ENCODE data around the gene RCBTB1.
A peak's percentile ranks its signal among the peaks of the same experiment; 100 is the strongest.

The RCBTB1 gene

DNA sequence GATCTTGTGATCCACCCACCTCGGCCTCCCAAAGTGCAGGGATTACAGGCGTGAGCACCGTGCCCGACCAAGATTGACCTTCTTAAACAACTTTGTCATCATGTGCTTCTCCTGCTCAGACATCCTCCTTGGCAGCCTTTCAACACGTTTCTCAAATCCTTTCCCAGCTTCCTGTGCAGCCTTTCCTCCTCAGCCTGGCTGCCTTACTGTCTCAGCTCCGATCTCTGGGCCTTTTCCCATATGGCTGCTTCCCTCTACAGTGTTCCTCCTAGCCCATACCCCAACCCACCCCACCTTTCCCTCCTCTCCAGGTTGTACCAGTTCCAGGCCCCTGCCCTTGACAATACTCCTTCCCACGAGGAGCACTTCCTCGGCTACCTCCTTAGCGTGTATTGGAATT lies 82.4 kb downstream of the RCBTB1 start:
- no peak for DNase-seq

DNA sequence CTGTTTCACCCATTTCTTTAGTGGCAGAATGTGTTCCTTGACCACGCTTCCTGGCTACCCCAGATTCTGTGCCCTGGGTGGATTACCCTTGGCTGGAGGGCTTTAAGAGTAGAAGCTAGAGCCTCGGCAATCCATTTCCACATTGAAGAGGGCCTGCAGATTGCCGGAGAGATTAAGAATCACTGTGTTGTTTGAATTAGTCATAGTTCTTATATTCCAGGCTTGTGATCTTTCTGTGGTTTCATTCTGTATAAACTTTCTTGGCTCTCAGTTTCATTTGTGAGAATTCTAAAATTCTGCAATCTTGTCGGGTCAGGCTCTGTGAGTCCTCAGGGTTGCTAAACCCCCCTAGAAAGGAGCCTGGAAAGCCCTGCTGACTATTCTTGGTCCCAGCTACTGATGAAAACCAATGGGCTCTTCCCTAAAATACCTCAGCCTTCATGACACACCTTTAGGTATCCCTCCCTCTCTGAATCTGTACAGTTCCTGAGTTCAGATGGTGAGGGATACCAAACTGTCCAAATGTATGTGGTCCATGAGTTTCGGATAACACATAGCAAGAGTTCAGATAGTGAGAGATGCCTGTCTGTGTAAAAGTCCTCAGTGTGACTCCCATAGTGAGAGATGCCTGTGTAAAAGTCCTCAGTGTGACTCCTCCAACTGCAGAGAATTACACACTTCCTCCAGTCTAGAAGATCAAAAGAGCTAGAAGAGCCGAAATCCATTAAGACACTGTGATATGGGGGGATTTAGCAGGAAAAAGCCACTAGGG lies 85.3 kb downstream of the RCBTB1 start:
- DNase-seq: peak; percentile 21

DNA sequence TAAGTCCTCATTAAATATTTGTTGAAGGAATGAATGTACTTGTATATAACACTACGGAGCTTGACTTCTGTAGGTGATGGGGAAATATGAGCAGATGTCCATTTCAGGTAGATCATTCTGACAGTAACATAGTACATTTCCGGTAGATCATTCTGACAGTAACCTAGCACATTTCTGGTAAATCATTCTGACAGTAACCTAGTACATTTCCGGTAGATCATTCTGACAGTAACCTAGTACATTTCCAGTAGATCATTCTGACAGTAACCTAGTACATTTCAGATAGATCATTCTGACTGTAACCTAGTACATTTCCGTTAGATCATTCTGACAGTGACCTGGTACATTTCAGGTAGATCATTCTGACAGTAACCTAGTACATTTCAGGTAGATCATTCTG lies 87.2 kb downstream of the RCBTB1 start:
- no peak for DNase-seq

- DNase-seq: peak; percentile 16
These were observed 88.1 kb downstream of the RCBTB1 start for GRCh38 chr13:49497272-49497671.

DNA sequence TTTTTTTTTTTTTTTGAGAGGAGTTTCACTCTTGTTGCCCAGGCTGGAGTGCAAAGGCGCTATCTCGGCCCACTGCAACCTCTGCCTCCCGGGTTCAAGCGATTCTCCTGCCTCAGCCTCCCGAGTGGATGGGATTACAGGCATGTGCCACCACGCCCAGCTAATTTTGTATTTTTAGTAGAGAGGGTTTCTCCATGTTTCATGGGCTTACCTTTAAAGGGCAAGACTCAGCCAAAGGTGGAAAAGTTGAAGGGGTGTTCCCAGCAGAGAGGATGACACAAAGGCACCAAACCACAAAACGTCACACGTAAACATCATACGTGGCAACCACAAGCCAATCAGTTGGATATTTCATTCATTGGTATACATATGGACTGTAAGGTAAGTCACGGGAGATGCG lies 88.5 kb downstream of the RCBTB1 start:
- peak; percentile 72 for DNase-seq

GRCh38 chr13:49495783-49496762 lies 89.3 kb downstream of the RCBTB1 start, which contains the start of gene PHF11:
Gene PHF11 (plus strand): TSS chr13:49495953. CDS start chr13:49496002, 49 bp downstream.
- DNase-seq: peak; percentile 93

GRCh38 chr13:49494645-49495044 lies 90.7 kb downstream of the RCBTB1 start:
- no peak for DNase-seq

GRCh38 chr13:49488563-49488962 lies 96.8 kb downstream of the RCBTB1 start:
- DNase-seq: no peak
